ENCODE data around the gene TBC1D22A. TPM values are rescaled to one million over a fixed set of nuclear protein-coding genes. Genes with fewer than 3 reads are reported as not detected.

The TBC1D22A gene
- total RNA-seq, 2 donors from 2014 or later = 21.0 to 27.9 TPM

GRCh38 chr22:46852771-46853170, 90.3 kb downstream of the TBC1D22A start:
- Mint-ChIP-seq H3K27me3 (ENCODE audit: insufficient read depth) (no peaks in the 10 kb centered on the region), H3K4me3 (no peak overlapping the region), H3K27ac (peak overlapping the region; percentile 77), H3K36me3 (ENCODE audit: low read depth) (peaks cover 29% of the 10 kb centered on the region), H3K4me1 (peaks cover 2% of the 10 kb centered on the region), H3K9me3 (no peaks in the 10 kb centered on the region)
- Histone ChIP-seq H3K36me3 (ENCODE audit: control insufficient read depth, insufficient read depth, low read length) (peaks cover 10% of the 10 kb centered on the region), H3K27ac (ENCODE audit: low read depth, low read length) (no peak overlapping the region), H3K4me1 (ENCODE audit: control insufficient read depth, insufficient read depth, low read length) (no peaks in the 10 kb centered on the region), H3K9me3 (ENCODE audit: control insufficient read depth, low read length) (no peaks in the 10 kb centered on the region), H3K27me3 (ENCODE audit: control insufficient read depth, insufficient read depth, low read length, poor library complexity, severe bottlenecking) (no peaks in the 10 kb centered on the region), H3K9ac (ENCODE audit: extremely low read depth, low read length, poor library complexity, severe bottlenecking) (no peak overlapping the region), H3K4me3 (ENCODE audit: low read length) (no peak overlapping the region)
- TF ChIP-seq CTCF (conservative IDR thresholded peaks at IDR 0.05) = no peak
- 96% methylated on average over 14 of the region's 14 CpGs for WGBS, 2 experiments (ENCODE audit: insufficient coverage in 1 of 2, insufficient read length in 1 of 2)
- peak; percentile 18 for DNase-seq

GRCh38 chr22:46853191-46853590, 90.7 kb downstream of the TBC1D22A start:
- TF ChIP-seq CTCF (conservative IDR thresholded peaks at IDR 0.05) = no peak
- Histone ChIP-seq H3K4me1 (ENCODE audit: control insufficient read depth, insufficient read depth, low read length) (no peaks in the 10 kb centered on the region), H3K4me3 (ENCODE audit: low read length) (no peak overlapping the region), H3K27me3 (ENCODE audit: control insufficient read depth, insufficient read depth, low read length, poor library complexity, severe bottlenecking) (no peaks in the 10 kb centered on the region), H3K27ac (ENCODE audit: low read depth, low read length) (no peak overlapping the region), H3K9me3 (ENCODE audit: control insufficient read depth, low read length) (no peaks in the 10 kb centered on the region), H3K36me3 (ENCODE audit: control insufficient read depth, insufficient read depth, low read length) (peaks cover 10% of the 10 kb centered on the region), H3K9ac (ENCODE audit: extremely low read depth, low read length, poor library complexity, severe bottlenecking) (no peak overlapping the region)
- WGBS, 2 experiments (ENCODE audit: insufficient coverage in 1 of 2, insufficient read length in 1 of 2) = 93 to 94% methylated on average over 13 to 16 of the region's 16 CpGs
- peaks cover 31% of the 10 kb centered on the region for H3K36me3 Mint-ChIP-seq (ENCODE audit: low read depth)
- no peaks in the 10 kb centered on the region for H3K27me3 Mint-ChIP-seq (ENCODE audit: insufficient read depth)
- H3K4me3 Mint-ChIP-seq = no peak overlapping the region
- H3K27ac Mint-ChIP-seq = no peak overlapping the region
- peaks cover 2% of the 10 kb centered on the region for H3K4me1 Mint-ChIP-seq
- no peak for DNase-seq
- peaks cover 1% of the 10 kb centered on the region for H3K9me3 Mint-ChIP-seq

- Mint-ChIP-seq H3K27ac (peak overlapping the region; percentile 35), H3K36me3 (ENCODE audit: low read depth) (peaks cover 37% of the 10 kb centered on the region), H3K27me3 (ENCODE audit: insufficient read depth) (no peaks in the 10 kb centered on the region), H3K9me3 (peaks cover 6% of the 10 kb centered on the region), H3K4me1 (peaks cover 2% of the 10 kb centered on the region), H3K4me3 (no peak overlapping the region)
- TF ChIP-seq CTCF (conservative IDR thresholded peaks at IDR 0.05) = no peak
- H3K4me3 ChIP-seq (ENCODE audit: low read length) = no peak overlapping the region
- 83 to 89% methylated on average over 17 to 18 of the region's 18 CpGs for WGBS, 2 experiments (ENCODE audit: insufficient coverage in 1 of 2, insufficient read length in 1 of 2)
- H3K27me3 ChIP-seq (ENCODE audit: control insufficient read depth, insufficient read depth, low read length, poor library complexity, severe bottlenecking) = no peaks in the 10 kb centered on the region
- H3K36me3 ChIP-seq (ENCODE audit: control insufficient read depth, insufficient read depth, low read length) = peaks cover 10% of the 10 kb centered on the region
- no peaks in the 10 kb centered on the region for H3K9me3 ChIP-seq (ENCODE audit: control insufficient read depth, low read length)
- DNase-seq = peak; percentile 39
- no peaks in the 10 kb centered on the region for H3K4me1 ChIP-seq (ENCODE audit: control insufficient read depth, insufficient read depth, low read length)
- no peak overlapping the region for H3K9ac ChIP-seq (ENCODE audit: extremely low read depth, low read length, poor library complexity, severe bottlenecking)
- peak overlapping the region; percentile 27 for H3K27ac ChIP-seq (ENCODE audit: low read depth, low read length)
Observed at GRCh38 chr22:46854125-46854870, 91.8 kb downstream of the TBC1D22A start.

Data from endodermal cell (in vitro differentiated cells).